HG03108 (cell line): Measurements from ENCODE around the gene TCEA3.

Source experiments
- ATAC-seq: cut with Tn5 transposase; IDR thresholded peaks from one replicate; pipeline ENCODE4 v1.9.1; 2021; ENCODE audit warnings: moderate library complexity; ENCODE audit not compliant: unreplicated experiment

Gene TCEA3

GRCh38 chr1:23448846-23449245 is 24.3 kb upstream of the TCEA3 start:
- ATAC-seq: no peak

- ATAC-seq: no peak
These were observed 22.2 kb upstream of the TCEA3 start for GRCh38 chr1:23446661-23447310.

GRCh38 chr1:23444596-23445390 is 20.2 kb upstream of the TCEA3 start:
- no peak for ATAC-seq

- ATAC-seq: no peak
These were observed 19.6 kb upstream of the TCEA3 start for GRCh38 chr1:23444104-23444533.

GRCh38 chr1:23442751-23443150 is 18.2 kb upstream of the TCEA3 start:
- no peak for ATAC-seq

DNA sequence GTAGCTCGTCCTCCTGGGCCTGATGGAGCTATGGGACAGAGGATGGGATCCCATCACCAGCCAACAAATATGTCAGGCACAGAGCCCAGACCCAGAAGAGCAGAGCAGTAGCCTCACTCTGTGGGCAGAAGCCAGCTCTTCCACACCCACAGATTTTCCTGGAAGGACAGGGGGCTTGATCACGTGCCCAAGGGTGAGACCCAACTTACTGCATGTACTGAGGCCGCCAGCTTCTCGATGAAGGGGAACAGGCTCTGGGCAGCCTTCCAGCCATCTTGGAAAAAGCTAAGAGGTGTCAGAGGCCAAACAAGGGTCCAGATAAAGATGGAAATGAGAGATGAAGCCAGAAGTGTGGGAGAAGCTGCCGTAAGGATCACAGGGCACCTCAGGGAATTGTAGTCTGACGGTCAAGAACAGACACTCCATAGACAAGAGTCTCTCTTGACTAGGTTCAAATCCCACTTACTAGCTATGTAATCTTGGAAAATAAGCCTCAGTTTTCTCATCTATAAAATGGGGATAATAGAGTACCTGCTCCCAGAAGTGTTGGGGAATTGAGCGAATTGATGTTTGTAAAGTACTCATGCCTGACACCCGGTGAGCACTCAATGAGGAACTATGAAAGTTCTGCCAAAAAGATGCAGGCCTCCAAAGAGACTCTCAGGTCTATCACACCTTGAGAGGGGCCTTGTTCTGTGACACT is 17.0 kb upstream of the TCEA3 start:
- no peak for ATAC-seq

DNA sequence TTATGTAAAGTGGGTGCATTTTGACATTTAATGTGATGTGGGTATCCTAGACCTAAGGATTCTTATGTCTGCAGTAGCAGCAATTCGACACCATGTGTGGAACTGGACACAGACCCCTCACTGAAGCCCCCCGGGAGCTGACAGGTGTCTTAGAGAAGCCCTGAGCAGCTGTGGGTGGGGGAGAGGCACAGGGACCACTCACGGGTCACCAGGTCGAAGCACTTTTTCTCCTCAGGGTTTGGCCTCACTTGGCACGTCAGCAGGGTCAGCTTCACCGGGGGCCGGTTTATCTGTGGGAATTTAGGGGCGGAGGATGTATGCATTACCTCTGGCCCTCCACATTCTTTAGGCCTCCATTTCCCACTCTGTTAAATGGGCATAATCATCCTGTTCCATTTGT is 14.0 kb upstream of the TCEA3 start:
- ATAC-seq: no peak

GRCh38 chr1:23437355-23437664 is 12.8 kb upstream of the TCEA3 start:
- no peak for ATAC-seq

DNA sequence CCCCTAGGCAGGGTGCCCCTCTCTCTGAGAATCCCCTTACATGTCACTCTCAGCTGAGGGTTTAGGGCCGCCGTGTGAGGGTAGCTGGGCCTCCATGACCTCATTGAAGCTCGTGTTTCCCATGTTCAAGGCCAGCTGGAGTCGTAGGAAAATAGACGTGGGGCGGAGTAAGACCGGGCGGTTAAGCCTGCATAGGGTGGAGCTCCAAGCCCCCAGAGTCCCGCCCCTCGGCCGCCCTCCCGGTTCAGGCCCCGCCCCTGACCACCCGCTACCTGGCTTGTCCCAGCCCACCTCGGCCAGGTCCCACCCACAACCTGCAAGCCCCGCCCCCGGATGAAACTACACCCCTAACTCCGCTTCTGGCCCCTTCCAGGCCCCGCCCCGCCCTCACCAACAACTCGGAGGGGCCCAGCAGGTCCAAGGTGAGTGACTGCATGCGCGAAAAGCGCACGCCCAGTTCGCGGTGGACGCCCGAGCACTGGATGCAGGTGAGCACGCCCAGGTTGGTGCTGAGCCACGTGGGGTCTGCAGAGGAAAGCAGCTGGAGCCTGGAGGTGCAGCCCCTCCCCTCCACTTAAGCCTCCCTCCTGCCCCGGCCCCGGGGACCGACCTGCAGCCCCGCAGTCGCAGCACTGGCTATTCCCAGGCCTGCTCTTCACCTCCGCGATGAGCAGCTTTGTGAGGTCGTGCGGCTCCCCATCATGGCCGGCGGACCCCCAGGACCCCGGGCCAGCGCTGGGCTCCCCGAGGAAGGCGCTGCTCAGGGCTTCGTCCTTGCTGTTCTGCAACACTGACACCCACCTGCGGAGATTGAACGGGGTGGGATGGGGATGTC is 12.2 kb upstream of the TCEA3 start:
- ATAC-seq: no peak

DNA sequence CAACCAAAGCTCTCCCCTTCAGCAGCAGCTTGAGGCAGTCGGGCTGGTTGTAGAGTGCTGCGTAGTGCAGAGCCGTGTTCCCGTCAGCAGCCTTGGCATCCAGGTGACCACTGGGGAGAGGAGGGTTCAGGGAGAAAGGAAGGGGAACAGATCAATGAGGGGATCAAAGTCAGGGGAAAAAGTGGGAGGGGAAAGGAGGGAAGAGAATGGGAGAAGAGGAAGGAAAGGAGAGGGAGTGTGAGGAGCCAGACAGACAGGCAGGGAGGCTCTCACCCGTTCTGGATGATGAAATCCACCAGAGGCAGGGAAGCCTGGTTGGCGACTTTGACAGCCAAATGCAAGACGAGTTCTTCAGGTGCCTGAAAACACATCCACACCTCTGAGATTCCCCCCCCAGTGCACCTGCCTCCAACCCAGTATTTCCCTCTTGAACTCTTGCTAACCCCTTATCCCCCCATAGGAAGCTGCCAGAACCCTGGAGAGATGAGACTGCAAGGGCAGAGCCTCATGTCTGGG is 9.8 kb upstream of the TCEA3 start:
- no peak for ATAC-seq

- ATAC-seq: no peak
These were observed 8.6 kb upstream of the TCEA3 start for GRCh38 chr1:23433122-23433521.

GRCh38 chr1:23431431-23431830 is 6.9 kb upstream of the TCEA3 start:
- ATAC-seq: no peak

- no peak for ATAC-seq
These were observed 6.3 kb upstream of the TCEA3 start for GRCh38 chr1:23430803-23431202.

DNA sequence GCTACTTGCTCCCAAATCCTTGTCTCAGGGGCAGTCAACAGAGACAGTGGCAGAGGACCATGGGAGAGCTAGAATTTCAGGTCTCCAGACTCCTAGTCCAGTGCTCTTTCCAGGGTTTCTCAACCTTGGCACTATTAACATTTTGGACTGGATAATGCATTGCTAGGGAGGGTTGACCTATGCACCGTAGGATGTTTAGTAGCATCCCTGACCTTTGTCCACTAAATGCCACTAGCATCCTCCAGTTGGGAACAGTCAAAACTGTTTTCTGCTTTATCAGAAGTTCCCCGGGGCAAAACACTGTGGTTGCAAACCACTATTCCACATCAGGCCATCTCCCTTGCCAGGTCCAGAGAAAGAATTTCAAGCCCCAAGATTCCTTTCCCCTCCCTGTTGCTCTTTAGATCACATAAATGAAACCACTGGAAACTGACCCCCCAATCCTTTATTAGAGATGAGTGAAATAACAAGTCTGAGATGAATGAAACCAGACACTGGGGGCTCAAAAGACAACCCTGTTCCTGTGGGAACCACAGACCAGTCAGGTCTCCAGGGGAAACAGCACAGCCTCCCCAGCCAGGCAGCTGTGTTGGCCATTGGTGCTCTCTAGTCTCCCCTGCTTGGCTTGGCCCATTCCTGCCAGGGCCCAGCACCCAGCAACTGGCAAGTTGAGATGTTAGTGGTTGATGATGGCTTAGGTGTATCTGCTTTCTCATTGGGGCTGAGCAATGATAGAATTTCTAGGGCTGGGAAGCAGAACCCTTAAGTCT is 3.8 kb upstream of the TCEA3 start:
- ATAC-seq: no peak

GRCh38 chr1:23427550-23427949 is 3.0 kb upstream of the TCEA3 start:
- no peak for ATAC-seq

GRCh38 chr1:23426828-23427227 is 2.3 kb upstream of the TCEA3 start:
- ATAC-seq: no peak

- ATAC-seq: no peak
These were observed 596 bp upstream of the TCEA3 start for GRCh38 chr1:23425193-23425494.

DNA sequence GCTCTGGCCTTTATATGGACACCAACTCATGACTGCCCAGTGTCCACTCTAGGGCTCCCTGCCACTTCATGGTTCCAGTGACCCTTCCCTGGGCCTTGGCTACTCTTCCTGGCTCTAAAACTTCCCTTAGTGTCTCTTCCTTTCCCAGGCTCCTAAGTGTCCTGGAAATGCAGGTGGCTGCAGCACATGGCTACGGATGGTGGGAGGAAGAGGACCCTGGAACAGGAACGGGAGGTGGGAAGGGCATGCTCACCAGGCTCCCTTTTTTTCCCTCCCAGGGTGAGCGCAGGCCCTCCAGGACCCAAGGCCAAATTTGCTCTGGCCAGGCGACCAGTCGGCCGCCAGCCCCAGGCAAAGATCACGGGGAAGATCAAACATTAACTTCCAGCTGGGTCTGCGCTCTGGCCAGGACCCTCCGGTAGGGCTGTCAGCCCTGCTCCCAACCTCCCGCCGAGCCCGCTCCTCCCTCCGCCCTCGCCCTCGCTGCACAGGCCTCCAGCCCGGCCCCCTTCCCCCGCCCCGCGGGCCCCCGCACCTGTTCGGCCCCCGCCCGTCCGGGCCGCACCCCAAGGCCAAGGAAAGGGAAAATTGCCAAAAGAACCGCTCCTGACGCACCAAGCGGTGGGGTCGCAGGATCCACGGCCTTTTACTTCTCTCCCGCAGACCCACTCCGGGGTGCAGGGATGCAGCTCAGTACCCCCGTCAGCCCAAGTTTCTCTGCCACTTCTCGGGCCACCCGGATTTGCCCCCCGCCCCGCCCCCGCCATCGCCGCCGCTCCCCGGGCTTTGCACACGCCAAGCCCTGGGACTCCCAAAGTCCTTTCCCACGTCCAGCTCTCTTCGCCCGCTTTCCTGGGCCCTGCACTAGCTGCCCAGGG is 894 bp downstream of the TCEA3 start:
- no peak for ATAC-seq

DNA sequence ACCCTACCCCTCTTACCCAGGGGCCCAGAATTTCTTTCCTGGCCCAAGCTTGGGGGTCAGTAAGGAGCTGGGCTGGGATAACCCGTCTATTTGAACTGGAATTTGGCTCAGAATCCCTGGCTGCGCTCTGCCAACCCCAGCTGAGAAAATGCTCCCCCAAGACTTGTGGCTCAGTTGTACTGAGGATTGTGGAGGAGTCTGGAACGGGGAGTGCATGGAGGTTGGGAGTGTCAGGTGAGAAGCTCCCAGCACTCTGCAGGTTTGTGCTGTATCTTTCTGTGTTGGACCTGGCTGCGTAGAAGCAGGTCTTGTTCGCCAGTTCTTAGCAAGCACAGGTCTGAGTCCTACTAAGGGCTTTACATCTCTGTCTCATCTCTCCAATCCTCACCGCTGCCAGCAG is 1.6 kb downstream of the TCEA3 start:
- ATAC-seq: no peak
